CD4-positive, alpha-beta T cell treated with Interleukin-21 for 1 hour (primary cell): ENCODE measurements around the gene PTRH1.
A peak's percentile ranks its signal among the peaks of the same experiment; 100 is the strongest.
"Not testable (repeated sequence)": the region's sequence is repeated elsewhere in the genome, so short reads cannot be mapped to it uniquely, and the experiment has no call there.

ENCODE experiments used
- DNase-seq: peaks from one replicate; pipeline ENCODE4 v3.0.0-alpha.2; 2020

The PTRH1 gene

GRCh38 chr9:127715470-127716337, at the start of gene PTRH1, which contains the start of gene TTC16:
Gene PTRH1, minus strand, starts transcription at chr9:127715663. Its CDS starts 24 bp downstream, at chr9:127715639.
Gene TTC16, plus strand, starts transcription at chr9:127716079. Its CDS starts 67 bp downstream, at chr9:127716146.
- peak; percentile 96 for DNase-seq

GRCh38 chr9:127763918-127764384, 48.5 kb upstream of the PTRH1 start:
- DNase-seq = peak; percentile 31

GRCh38 chr9:127762111-127762676, 46.7 kb upstream of the PTRH1 start:
- DNase-seq = no peak

- DNase-seq = no peak
Observed at GRCh38 chr9:127761491-127761956, 46.1 kb upstream of the PTRH1 start.

- no peak for DNase-seq
Observed at GRCh38 chr9:127761061-127761460, 45.6 kb upstream of the PTRH1 start.

GRCh38 chr9:127758843-127759242, 43.4 kb upstream of the PTRH1 start:
- no peak for DNase-seq

DNA sequence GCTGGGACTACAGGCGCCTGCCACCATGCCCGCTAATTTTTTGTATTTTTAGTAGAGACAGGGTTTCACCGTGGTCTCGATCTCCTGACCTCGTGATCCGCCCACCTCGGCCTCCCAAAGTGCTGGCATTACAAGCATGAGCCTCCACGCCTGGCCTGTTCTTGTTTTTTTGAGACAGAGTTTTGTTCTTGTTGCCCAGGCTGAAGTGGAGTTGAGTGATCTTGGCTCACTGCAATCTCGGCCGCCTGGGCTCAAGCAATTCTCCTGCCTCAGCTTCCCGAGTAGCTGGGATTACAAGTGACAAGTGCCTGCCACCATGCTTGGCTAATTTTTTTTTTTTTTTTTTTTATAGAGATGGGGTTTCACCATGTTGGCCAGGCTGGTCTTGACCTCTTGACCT, 41.3 kb upstream of the PTRH1 start:
- DNase-seq = not testable (repeated sequence)

DNA sequence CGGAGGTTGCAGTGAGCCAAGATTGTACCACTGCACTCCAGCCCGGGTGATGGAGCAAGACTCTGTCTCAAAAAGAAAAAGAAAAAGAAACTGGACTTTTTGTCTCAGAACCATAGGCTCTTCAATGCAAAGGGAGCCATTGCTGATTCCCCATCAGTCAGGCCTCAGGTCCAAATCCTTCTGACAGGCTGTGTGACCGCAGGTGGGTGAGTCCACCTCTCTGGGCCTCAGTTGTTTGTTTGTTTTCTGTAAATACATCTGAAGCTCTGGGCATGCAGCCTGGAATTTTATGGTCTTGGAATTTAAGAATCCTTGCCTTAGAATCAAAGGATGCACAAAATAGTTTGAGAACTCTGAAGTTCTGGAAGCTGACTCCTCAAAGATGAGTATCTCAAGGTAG, 40.8 kb upstream of the PTRH1 start:
- DNase-seq = no peak

DNA sequence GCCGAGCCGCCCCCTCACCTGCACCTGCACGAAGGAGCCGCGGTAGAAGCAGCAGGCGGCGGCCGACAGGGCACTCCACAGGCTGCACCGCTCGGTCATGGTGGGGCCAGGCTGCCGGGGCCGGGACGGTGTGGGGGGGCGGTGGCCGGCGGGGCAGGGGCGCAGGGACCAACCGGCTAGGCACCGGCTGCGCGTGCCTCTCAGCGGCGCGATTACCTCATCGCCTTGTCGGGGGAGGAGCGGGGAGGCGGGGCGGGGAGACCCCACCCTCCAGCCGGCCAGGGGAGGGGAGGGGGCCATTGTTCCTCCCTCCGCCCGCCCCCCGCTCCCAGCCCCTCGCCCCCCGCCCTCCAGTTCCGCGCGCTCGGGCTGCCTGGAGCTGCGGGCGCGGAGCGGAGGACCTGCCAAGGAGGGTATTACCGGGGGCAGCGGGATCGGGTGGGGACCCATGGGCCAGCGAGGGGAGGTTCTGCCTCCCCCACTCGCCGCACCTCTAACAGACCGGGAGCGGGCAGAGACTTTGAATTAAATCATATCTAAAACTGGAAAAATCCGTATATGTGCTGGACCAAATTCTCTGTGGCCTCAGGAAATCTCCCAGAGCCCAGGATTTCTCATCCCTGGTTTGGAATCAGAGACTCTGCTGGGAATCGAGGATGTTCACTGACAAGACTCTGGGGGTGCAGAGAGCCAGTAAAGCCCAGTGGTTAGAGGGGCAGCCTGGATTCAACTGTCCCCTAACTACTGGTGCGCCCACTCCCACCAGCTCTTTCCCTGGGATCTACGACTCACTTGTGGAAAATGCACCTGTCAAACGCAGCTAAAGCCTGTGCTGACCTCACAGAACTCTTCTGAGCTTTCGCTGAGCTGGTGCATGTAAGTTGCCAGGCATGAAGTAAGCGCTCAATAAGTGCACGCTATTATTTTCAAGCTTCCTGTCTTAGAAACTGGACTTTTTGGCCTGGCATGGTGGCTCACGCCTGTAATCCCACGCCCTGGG, 39.9 kb upstream of the PTRH1 start:
- DNase-seq = no peak

- no peak for DNase-seq
Observed at GRCh38 chr9:127754099-127755060, 38.9 kb upstream of the PTRH1 start.

GRCh38 chr9:127753622-127754021, 38.2 kb upstream of the PTRH1 start:
- DNase-seq = no peak

- no peak for DNase-seq
Observed at GRCh38 chr9:127753148-127753547, 37.7 kb upstream of the PTRH1 start.

DNA sequence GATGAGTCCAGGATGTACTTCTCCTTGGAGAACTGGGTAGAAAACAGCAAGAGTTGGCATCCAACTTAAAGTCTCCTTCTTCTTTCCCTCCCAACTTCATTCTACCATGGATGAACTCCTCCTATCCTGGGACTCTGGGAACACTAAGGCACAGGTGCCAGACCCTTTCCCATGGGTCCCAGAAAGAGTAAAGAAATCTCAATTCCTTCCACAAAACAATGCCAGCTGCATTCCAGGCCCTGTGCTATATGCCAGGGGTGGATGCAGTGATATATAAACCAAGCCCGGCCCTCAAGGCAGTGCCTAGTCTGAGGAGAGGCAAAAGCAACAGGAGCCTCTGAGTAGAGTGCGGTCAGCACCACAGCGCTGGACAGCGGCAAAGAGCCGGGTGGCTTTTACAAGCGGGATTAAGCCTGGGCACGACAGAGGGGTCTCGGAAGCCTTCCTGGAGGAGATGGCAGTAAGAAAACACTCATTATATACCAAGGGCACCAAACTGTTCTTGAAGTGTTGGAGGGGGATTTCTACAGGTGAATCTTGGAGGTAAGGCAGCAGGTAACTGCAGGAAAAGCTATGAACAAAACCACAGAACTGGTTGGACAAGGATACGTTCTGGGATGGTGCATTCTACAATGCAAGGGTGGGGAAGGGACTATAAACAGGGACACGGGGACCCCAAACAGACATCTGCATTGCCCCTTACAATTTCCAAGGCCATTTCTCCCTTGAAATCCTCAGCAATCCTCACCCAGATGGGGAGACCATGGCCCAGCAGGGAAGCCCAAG, 36.0 kb upstream of the PTRH1 start:
- no peak for DNase-seq

DNA sequence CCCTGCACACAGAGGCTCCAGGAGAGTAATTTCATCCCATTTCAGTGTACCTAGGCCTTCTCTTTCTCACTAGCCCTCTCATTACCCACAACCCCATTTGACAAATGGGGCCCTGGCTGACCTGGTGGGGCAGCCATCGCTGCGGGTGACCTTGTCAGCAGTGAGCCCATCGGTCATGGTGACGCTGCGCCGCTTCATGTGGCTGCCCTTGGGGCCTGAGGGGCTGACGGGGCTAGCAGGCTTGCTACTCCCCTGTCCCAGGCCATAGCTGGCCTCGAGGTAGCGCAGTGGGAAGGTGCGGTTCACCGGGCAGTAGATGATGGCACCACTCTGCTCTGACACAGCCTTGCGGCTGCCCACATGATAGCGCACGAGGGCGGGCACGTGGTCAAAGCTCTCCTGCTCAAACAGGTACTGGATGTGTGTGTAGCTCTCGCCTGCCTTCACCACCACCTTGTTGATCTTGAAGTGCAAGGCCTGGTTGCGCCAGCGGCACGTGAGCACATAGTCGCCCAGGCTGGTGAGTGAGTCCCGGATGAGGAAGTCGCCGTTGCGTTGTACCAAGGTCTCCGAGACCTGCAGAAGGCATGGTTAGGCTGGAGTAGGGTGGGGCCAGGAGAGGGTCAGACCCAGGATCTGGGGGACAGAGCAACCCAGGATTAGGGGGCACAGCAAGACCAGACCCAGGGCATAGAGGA, 33.8 kb upstream of the PTRH1 start:
- DNase-seq = no peak

- DNase-seq = peak; percentile 50
Observed at GRCh38 chr9:127746959-127747569, 31.6 kb upstream of the PTRH1 start.

GRCh38 chr9:127744398-127745110, 29.1 kb upstream of the PTRH1 start:
- no peak for DNase-seq

DNA sequence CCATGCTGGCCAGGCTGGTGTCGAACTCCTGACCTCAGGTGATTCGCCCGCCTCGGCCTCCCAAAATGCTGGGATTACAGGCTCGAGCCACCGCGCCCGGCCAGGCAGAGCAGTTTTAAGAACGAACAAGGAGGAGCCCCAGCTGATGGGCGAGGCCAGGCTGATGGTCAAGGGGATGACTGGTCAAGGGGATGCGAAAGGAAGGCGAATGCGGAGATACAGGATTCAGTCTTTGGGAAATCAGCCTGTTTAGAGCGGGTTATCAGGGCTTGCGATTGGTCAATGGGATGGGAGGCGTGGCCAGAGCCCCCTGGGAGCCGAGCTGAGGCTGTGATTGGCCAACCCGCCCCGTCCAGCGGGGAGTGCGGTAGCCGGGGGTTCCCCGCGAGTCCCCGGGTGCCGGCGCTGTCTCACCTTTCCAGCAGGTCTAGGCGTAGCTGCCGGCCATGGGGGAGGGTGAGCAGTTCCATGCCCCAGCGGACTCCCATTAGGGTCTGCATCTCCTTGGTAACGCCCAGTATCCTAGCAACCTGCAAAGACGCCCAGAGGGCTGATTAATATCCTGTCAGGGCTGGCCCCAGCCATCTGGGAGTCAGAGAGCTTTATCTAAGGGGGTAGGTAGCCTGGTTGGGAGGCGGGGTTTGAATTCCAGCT, 27.1 kb upstream of the PTRH1 start:
- DNase-seq = no peak

- DNase-seq = no peak
Observed at GRCh38 chr9:127741831-127742434, 26.5 kb upstream of the PTRH1 start.
